Measurements from ENCODE around the gene CPA4. TPM values are rescaled to one million over a fixed set of nuclear protein-coding genes. Genes with fewer than 3 reads are reported as not detected.

The CPA4 gene
- total RNA-seq, 1 experiment from 2014 or later: 3.1 TPM

GRCh38 chr7:130304878-130305277, 11.9 kb downstream of the CPA4 start:
- H3K27me3 ChIP-seq (ENCODE audit: control insufficient read depth, insufficient read depth, low read length): no peaks in the 10 kb centered on the region
- no peak for DNase-seq (ENCODE audit: low read depth, low spot score)
- no peak overlapping the region for H3K4me3 ChIP-seq (ENCODE audit: low read depth in 2 of 2, low read length in 2 of 2)
- no peak overlapping the region for H3K27ac ChIP-seq (ENCODE audit: low read length)
- intact Hi-C loops (cut with micrococcal nuclease; ENCODE audit: unreplicated experiment): no loop called here
- BruUV-seq (replicated peaks): no TSS peak
- TF ChIP-seq CTCF (IDR thresholded peaks at IDR 0.05) (no peak), SIN3A (IDR thresholded peaks at IDR 0.05; ENCODE audit: borderline replicate concordance, insufficient read depth, low read depth, low read length) (no peak), POLR2AphosphoS5 (IDR thresholded peaks at IDR 0.05; ENCODE audit: low read depth, low read length) (no peak), REST (IDR thresholded peaks at IDR 0.05; ENCODE audit: insufficient read depth in 1 of 2, low read depth in 2 of 2, low read length in 1 of 2) (no peak), TCF7L2 (IDR thresholded peaks at IDR 0.05; ENCODE audit: low read depth, low read length) (no peak)
- no peaks in the 10 kb centered on the region for H3K9me3 ChIP-seq (ENCODE audit: control insufficient read depth, insufficient read depth, low read depth, low read length)
- ChIA-PET POLR2A (no interaction called here), CTCF (no interaction called here)
- H3K4me1 ChIP-seq (ENCODE audit: control insufficient read depth, insufficient read depth, low read length): no peaks in the 10 kb centered on the region
- in situ Hi-C loops (cut with HindIII; ENCODE audit: low pct_unique_long_range_greater_than_20kb, low sequenced_read_pairs): no loop called here
- H3K36me3 ChIP-seq (ENCODE audit: control insufficient read depth, insufficient read depth, low read length): no peaks in the 10 kb centered on the region
- ATAC-seq: no peak

DNA sequence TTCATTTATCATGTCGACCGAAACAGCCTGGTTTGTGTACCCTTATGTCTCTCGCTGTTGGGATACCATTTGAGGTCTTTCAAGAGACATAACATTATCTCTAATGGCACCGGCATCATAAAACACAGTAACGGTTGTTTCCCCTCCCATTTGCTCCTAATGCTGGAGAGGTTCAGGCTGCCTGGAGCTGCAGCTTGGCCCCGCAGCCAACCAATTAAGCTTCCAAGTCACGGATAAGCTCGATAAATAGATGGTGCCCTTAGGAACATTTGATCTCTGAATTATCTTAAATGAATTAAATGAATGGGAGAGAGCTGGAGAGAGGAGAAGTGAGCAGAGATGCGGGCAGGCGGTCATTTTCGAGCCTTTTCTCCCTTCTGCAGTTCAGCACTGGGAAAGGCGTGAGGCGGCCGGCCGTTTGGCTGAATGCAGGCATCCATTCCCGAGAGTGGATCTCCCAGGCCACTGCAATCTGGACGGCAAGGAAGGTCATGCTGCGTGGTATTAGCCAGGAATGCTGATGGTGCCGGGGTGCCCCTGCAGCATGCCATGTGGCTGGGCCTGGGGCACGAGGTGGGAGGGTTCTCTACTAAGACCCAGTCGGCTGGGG, 12.6 kb downstream of the CPA4 start:
- CTCF ChIA-PET: no interaction called here
- TF ChIP-seq POLR2AphosphoS5 (IDR thresholded peaks at IDR 0.05; ENCODE audit: low read depth, low read length) (no peak), SIN3A (IDR thresholded peaks at IDR 0.05; ENCODE audit: borderline replicate concordance, insufficient read depth, low read depth, low read length) (no peak), CTCF (IDR thresholded peaks at IDR 0.05) (no peak), TCF7L2 (IDR thresholded peaks at IDR 0.05; ENCODE audit: low read depth, low read length) (no peak), REST (IDR thresholded peaks at IDR 0.05; ENCODE audit: insufficient read depth in 1 of 2, low read depth in 2 of 2, low read length in 1 of 2) (no peak)
- POLR2A ChIA-PET: no interaction called here
- no peaks in the 10 kb centered on the region for H3K27me3 ChIP-seq (ENCODE audit: control insufficient read depth, insufficient read depth, low read length)
- DNase-seq (ENCODE audit: low read depth, low spot score) (no peak), ATAC-seq (no peak)
- H3K36me3 ChIP-seq (ENCODE audit: control insufficient read depth, insufficient read depth, low read length): no peaks in the 10 kb centered on the region
- in situ Hi-C loops (cut with HindIII; ENCODE audit: low pct_unique_long_range_greater_than_20kb, low sequenced_read_pairs): no loop called here
- intact Hi-C loops (cut with micrococcal nuclease; ENCODE audit: unreplicated experiment): no loop called here
- H3K27ac ChIP-seq (ENCODE audit: low read length): no peak overlapping the region
- H3K4me1 ChIP-seq (ENCODE audit: control insufficient read depth, insufficient read depth, low read length): no peaks in the 10 kb centered on the region
- no peak overlapping the region for H3K4me3 ChIP-seq (ENCODE audit: low read depth in 2 of 2, low read length in 2 of 2)
- no peaks in the 10 kb centered on the region for H3K9me3 ChIP-seq (ENCODE audit: control insufficient read depth, insufficient read depth, low read depth, low read length)
- no TSS peak for BruUV-seq (replicated peaks)
